DMS114 treated with DMSO at 0.1 percent for 48 hours (cell line): ENCODE data around the gene HJV.

Source experiments
- DNase-seq: peaks from one replicate; lab custom pipeline; 2025; ENCODE audit not compliant: unreplicated experiment; lab: John Stamatoyannopoulos, UW

Gene HJV

GRCh38 chr1:145978854-145979745, 42.4 kb downstream of the HJV start:
- DNase-seq, result no peak

- no peak for DNase-seq
Observed at GRCh38 chr1:145978471-145978853, 43.1 kb downstream of the HJV start.

DNA sequence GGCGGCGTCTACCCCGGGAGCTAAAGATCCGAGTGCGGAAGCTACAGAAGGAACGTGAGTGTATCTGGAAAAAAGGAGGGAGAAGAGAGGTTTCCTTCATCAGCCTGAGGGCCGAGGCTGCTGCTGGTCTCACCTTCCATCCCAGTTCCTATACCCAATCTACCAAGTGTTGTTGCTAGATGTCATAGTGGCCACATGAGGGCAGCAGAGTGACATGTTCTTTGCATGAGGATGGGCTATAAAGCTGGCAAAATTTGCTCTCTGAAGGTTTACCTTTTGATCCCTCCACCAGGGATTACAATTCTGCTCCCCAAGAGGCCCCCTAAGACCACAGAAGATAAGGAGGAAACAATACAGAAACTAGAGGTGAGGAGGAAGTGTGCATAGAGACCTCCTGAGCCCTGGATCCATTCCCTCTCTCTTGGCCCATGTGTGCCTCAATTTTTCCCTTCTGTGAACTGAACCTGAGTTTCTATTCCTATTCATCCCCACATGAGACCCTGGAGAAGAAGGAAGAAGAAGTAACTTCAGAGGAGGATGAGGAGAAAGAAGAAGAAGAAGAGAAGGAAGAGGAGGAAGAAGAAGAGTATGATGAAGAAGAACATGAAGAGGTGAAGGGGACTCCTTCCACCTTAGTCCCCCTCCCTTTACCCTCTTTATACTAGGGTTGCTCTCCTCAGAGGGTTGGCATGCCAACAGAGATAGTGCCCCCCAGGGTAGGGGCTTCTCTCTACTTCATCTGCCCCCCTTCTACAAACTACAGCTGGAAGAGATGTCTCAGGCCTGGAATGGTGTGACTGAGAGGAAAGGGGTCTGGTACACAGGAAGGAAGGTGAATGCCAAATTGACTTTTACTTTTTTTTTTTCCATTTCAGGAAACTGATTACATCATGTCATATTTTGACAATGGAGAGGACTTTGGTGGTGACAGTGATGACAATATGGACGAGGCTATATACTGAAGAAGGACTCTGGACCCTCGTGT, 43.8 kb downstream of the HJV start:
- peak; percentile 78 for DNase-seq

DNA sequence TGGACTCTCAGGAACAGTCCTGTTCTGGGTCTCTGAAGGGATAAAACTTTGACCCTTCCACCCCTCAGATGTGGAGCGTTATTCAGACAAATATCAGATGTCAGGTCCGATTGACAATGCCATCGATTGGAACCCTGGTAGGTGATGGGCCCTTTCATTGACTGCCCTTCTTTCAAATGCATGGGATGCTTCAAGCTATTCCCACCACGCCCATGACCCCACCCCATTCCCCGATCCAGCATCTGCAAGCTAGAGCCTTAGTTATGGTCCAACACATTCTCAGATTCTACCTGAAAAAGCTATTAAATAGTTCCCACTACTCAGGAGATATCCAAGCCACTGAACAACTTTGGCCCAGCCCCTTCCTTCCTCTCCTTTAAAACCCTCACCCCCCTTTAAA, 44.5 kb downstream of the HJV start:
- DNase-seq, result no peak

DNA sequence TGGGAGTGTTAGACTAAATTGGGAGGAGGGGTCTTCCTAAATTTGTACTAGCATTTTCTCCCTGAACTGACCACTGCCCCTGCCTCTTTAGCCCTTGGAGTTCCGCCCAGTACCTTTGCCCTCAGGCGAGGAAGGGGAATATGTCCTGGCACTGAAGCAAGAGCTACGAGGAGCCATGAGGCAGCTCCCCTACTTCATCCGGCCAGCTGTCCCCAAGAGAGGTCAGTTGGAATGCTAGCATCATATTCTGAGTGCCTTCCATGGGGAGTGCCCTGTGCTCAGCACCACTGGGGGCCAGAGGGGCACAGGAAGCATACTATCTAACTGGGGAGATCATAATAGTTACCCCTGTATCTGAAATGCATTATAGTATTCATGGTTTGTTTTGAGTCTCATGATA, 46.3 kb downstream of the HJV start:
- no peak for DNase-seq

DNA sequence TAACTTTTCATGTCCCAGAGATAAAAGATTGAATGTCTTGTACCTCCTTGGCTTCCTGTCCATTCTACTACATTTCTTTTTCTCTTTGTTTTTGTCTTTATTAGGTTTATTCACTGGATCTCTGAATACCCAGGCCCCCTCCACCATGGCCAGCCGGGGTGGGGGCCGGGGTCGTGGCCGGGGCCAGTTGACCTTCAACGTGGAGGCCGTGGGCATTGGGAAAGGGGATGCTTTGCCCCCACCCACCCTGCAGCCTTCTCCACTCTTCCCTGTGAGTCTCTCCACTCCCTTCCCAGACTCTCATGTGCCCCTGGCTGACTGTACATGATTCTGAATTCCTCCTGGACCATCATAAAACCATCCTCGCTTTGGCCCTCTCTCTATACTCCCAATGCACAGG, 46.8 kb downstream of the HJV start:
- no peak for DNase-seq

- DNase-seq, result no peak
Observed at GRCh38 chr1:145972580-145972979, 49.0 kb downstream of the HJV start.
